LNCaP clone FGC (cell line): Measurements from ENCODE around the gene ABCC8.

Experiments used
- DNase-seq: peaks from one replicate; pipeline ENCODE4 v3.0.0-alpha.2; 2011; ENCODE audit warnings: low read depth
- H3K4me3 ChIP-seq: 2 replicates; pipeline ENCODE4 v1.5.1; 2011; ENCODE audit warnings: mild to moderate bottlenecking, low read depth, low read length, control low read depth
- TF ChIP-seq, protein P1 (sequence below): IDR thresholded peaks from 2 replicates; pipeline ENCODE4 v1.5.1; 2012; ENCODE audit warnings: mild to moderate bottlenecking; ENCODE audit not compliant: control insufficient read depth, insufficient read depth; ENCODE audit errors: extremely low read depth

The ABCC8 gene

DNA sequence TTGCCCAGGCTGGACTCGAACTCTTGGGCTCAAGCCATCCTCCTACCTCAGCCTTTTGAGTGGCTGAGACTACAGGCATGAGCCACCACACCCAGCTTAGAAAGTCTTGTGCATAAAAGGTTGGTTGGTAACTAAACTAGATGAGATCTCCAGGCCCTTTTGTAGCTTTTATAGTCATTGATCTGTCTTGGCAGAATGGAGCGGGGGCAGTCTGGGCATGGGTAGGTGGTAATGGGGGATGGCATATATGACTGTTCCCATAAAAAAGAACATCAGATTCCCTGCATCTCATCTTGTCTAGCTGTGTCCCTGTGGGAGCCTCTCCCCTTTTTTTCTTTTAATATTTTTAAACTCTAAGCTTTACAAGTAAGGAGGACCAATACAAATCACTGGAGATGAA, 30.2 kb downstream of the ABCC8 start:
- no peak for DNase-seq
- TF ChIP-seq, protein P1, sequence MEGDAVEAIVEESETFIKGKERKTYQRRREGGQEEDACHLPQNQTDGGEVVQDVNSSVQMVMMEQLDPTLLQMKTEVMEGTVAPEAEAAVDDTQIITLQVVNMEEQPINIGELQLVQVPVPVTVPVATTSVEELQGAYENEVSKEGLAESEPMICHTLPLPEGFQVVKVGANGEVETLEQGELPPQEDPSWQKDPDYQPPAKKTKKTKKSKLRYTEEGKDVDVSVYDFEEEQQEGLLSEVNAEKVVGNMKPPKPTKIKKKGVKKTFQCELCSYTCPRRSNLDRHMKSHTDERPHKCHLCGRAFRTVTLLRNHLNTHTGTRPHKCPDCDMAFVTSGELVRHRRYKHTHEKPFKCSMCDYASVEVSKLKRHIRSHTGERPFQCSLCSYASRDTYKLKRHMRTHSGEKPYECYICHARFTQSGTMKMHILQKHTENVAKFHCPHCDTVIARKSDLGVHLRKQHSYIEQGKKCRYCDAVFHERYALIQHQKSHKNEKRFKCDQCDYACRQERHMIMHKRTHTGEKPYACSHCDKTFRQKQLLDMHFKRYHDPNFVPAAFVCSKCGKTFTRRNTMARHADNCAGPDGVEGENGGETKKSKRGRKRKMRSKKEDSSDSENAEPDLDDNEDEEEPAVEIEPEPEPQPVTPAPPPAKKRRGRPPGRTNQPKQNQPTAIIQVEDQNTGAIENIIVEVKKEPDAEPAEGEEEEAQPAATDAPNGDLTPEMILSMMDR, result no peak
- H3K4me3 ChIP-seq, result no peak overlapping the region

DNA sequence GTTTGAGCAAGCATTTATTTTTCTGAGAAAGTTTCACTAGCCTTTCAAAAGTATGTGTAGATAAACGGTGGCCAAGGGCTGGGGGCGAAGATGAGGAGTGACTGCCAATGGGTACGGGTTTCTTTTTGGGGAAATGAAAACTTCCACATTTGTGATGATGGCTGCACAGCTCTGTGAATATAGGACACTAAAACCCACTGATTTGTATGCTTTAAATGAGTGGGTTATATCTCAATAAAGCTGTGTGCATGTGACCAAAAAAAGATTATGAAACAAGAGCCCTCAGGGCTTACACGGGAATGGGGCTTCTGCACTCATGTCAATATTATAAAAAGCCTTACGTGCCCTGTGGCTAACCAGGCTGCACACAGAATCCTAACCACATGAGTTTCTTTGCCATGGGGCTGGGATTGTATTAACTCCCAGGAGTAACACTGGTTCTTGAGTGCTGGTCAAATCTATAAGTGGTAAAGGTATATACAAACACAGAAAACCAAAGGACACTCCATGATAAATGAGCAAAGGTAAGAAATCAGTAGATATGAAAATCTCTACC, 31.3 kb downstream of the ABCC8 start:
- DNase-seq, result no peak
- no peak overlapping the region for H3K4me3 ChIP-seq
- TF ChIP-seq, protein P1, result no peak

DNA sequence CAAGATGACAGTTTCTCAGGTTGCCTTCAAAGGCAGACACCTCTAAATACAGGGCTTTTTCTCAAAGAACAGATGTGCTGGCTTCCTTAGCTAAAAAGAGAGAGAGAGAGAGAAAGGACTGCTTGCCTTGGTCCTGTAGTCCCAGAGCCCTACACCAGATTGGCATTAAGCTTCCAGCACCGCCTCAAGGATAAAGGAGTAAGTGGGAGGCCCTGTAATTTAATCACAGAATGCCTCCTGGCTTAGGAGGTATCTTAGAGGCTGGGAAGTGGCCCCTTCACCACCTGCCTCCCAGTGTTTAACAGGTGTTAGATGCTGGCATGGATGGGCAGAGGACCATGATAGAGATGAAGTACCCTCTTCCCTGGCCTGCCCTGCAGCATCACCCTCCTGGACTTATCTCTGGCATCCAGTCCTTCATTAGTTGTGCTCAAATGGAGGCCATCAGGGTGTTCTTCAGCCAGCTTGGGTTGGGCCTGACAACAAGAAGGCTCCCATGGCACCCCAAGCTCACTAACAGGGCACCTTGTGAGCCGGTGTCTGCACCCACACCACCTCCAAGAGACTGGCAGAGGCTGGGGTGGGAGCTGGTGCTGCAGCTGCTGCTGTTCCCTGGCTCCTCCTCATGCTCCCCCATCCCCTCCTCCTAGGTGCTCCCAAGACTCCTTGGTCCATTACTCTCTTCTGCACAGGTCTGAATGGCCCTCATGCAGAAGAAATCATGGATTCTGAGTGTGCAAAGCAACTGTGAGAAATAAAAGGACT, 32.5 kb downstream of the ABCC8 start:
- no peak overlapping the region for H3K4me3 ChIP-seq
- TF ChIP-seq, protein P1, result no peak
- DNase-seq, result no peak

DNA sequence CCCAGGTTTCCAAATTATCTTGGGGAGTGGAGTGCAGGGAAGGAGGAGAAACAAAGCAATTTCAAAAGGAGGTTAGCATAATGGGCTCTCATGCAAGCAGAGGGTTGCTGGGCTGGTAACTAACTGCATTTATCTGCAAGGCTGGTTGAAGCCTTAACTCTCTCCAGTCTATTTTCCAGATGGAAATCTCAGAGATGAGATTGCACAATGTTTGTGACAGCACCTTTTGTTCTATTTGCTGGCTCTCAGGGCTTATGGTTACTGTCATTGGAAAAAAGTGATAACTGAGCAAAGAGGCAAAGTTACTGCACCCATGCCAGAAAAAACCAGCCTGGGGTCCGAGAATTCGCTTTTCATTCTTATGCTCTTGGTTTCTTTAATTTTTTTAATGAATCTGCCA, 33.2 kb downstream of the ABCC8 start:
- no peak for DNase-seq
- no peak overlapping the region for H3K4me3 ChIP-seq
- TF ChIP-seq, protein P1, result no peak

DNA sequence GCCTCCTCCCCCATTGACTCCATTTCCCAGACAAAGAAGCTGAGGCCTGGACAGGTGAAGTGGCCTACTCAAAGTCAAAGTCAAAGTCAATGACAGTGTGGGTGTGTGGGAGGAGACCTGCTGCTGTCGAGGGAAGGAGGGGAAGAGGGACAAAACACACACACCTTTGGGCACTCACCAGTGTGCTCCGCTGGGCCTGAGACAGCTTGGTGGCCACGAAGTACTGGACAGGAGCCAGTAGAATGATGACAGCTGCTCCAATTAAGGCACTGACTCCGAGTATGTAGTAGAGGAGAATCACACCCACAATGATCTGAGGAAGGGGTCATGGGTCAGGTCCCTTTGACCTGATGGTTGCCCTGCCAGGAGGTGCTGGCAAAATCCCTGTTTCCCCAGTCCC, 33.6 kb downstream of the ABCC8 start:
- TF ChIP-seq, protein P1, result no peak
- H3K4me3 ChIP-seq, result no peak overlapping the region
- DNase-seq, result no peak

DNA sequence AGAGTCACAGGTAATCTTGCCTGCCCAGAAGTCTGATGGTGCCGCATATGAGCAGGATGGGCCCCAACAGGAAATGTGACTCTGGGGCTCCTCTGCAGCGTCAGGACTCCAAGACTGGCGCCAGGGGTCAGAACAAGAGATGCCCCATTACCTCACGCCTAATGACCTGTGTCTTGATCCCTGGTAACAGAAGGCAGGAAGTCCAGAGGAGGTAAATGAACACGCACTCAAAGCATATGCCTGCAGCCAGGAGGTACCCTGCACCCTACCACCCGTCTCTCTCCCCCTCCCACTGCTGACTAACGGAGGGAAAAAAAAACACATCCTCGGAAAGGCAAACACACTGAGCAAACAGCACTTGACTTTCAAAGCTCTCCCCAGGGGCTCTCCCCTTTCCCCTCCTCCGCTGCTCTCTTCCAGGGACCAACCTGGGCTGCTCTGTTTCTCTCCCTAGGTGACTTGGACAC, 37.3 kb downstream of the ABCC8 start:
- TF ChIP-seq, protein P1, result no peak
- no peak overlapping the region for H3K4me3 ChIP-seq
- DNase-seq, result no peak
